H9 (cell line): ENCODE data around the gene MAST2. TPM values are rescaled to one million over a fixed set of nuclear protein-coding genes. Genes with fewer than 3 reads are reported as not detected.

Experiments used
- DNase-seq: peaks from one replicate; pipeline ENCODE4 v3.0.0-alpha.2; 2017
- H2AFZ ChIP-seq: one replicate; pipeline ENCODE4 v1.6.1; 2013; ENCODE audit warnings: mild to moderate bottlenecking, low read length, control low read depth, moderate library complexity
- H2AK5ac ChIP-seq: 2 replicates; pipeline ENCODE4 v1.6.1; 2013; ENCODE audit warnings: low read length, control low read depth, mixed read lengths; ENCODE audit not compliant: insufficient read length
- H2BK120ac ChIP-seq: one replicate; pipeline ENCODE4 v1.6.1; 2013; ENCODE audit warnings: low read depth, mild to moderate bottlenecking, low read length, control low read depth, inconsistent platforms; ENCODE audit not compliant: poor library complexity, severe bottlenecking
- H2BK12ac ChIP-seq: 2 replicates; pipeline ENCODE4 v1.6.1; 2013; ENCODE audit warnings: low read length, control low read depth, mixed read lengths, low read depth; ENCODE audit not compliant: insufficient read length
- H2BK15ac ChIP-seq: 2 replicates; pipeline ENCODE4 v1.6.1; 2013; ENCODE audit warnings: low read depth, low read length, control low read depth
- H2BK20ac ChIP-seq: one replicate; pipeline ENCODE4 v1.6.1; 2013; ENCODE audit warnings: low read depth, mild to moderate bottlenecking, low read length, control low read depth, inconsistent platforms; ENCODE audit not compliant: poor library complexity, severe bottlenecking
- H2BK5ac ChIP-seq: 2 replicates; pipeline ENCODE4 v1.6.1; 2013; ENCODE audit warnings: low read length, control low read depth, mixed read lengths; ENCODE audit not compliant: insufficient read length
- H3K14ac ChIP-seq: 2 replicates; pipeline ENCODE4 v1.6.1; 2013; ENCODE audit warnings: low read length, control low read depth; ENCODE audit not compliant: insufficient read depth
- H3K18ac ChIP-seq: 2 replicates; pipeline ENCODE4 v1.6.1; 2013; ENCODE audit warnings: low read depth, mild to moderate bottlenecking, mixed read lengths, low read length, control low read depth; ENCODE audit not compliant: insufficient read length
- H3K23ac ChIP-seq: 2 replicates; pipeline ENCODE4 v1.6.1; 2013; ENCODE audit warnings: low read length, control low read depth, mixed read lengths, low read depth; ENCODE audit not compliant: insufficient read length
- H3K23me2 ChIP-seq: 2 replicates; pipeline ENCODE4 v1.6.1; 2013; ENCODE audit warnings: low read depth, mild to moderate bottlenecking, mixed read lengths, low read length, control low read depth; ENCODE audit not compliant: insufficient read length, poor library complexity, severe bottlenecking
- H3K27ac ChIP-seq: 2 replicates; pipeline ENCODE4 v1.5.1; 2013; ENCODE audit warnings: low read length, control low read depth, mixed read lengths, low read depth; ENCODE audit not compliant: insufficient read length
- H3K27me3 ChIP-seq: 2 replicates; pipeline ENCODE4 v1.6.1; 2013; ENCODE audit warnings: low read length, control low read depth, inconsistent platforms; ENCODE audit not compliant: insufficient read depth
- H3K4ac ChIP-seq: 2 replicates; pipeline ENCODE4 v1.6.1; 2013; ENCODE audit warnings: low read depth, mild to moderate bottlenecking, control low read depth, inconsistent platforms, low read length, moderate library complexity
- H3K4me1 ChIP-seq: 2 replicates; pipeline ENCODE4 v1.6.1; 2013; ENCODE audit warnings: low read length, control low read depth, inconsistent platforms; ENCODE audit not compliant: insufficient read depth
- H3K4me2 ChIP-seq: 2 replicates; pipeline ENCODE4 v1.6.1; 2013; ENCODE audit warnings: low read length, control low read depth, mixed read lengths; ENCODE audit not compliant: insufficient read length, insufficient read depth
- H3K56ac ChIP-seq: 2 replicates; pipeline ENCODE4 v1.6.1; 2013; ENCODE audit warnings: low read depth, mild to moderate bottlenecking, mixed read lengths, low read length, control low read depth; ENCODE audit not compliant: insufficient read length
- H3K79me1 ChIP-seq: 2 replicates; pipeline ENCODE4 v1.6.1; 2013; ENCODE audit warnings: low read depth, mild to moderate bottlenecking, moderate library complexity, low read length, control low read depth, inconsistent platforms; ENCODE audit not compliant: insufficient read depth, poor library complexity, severe bottlenecking
- H3K79me2 ChIP-seq: 2 replicates; pipeline ENCODE4 v1.6.1; 2013; ENCODE audit warnings: low read length, control low read depth, inconsistent platforms; ENCODE audit not compliant: insufficient read depth
- H3K9ac ChIP-seq: 2 replicates; pipeline ENCODE4 v1.6.1; 2013; ENCODE audit warnings: low read length, control low read depth, mixed read lengths; ENCODE audit not compliant: insufficient read length; ENCODE audit errors: extremely low read depth
- H3K9me3 ChIP-seq: one replicate; pipeline ENCODE4 v1.6.1; 2013; ENCODE audit warnings: low read depth, low read length, inconsistent platforms; ENCODE audit not compliant: control insufficient read depth
- H3T11ph ChIP-seq: one replicate; pipeline ENCODE4 v1.6.1; 2013; ENCODE audit warnings: mild to moderate bottlenecking, low read length, control low read depth, inconsistent platforms
- H4K20me1 ChIP-seq: one replicate; pipeline ENCODE4 v1.6.1; 2013; ENCODE audit not compliant: control insufficient read depth, insufficient read length, insufficient read depth
- H4K5ac ChIP-seq: 2 replicates; pipeline ENCODE4 v1.6.1; 2013; ENCODE audit warnings: low read depth, mild to moderate bottlenecking, mixed read lengths, low read length, control low read depth; ENCODE audit not compliant: insufficient read length
- H4K8ac ChIP-seq: replicated peaks from 2 replicates; pipeline ENCODE4 v1.6.1; 2013; ENCODE audit warnings: low read length, control low read depth, mixed read lengths, low read depth; ENCODE audit not compliant: insufficient read length
- H4K91ac ChIP-seq: 2 replicates; pipeline ENCODE4 v1.6.1; 2013; ENCODE audit warnings: low read depth, mild to moderate bottlenecking, moderate library complexity, mixed read lengths, low read length, control low read depth; ENCODE audit not compliant: insufficient read length
- H3K27ac Mint-ChIP-seq, 3 experiments: 2 replicates in 2 of 3; 3 replicates in 1 of 3; pipeline ENCODE4 v1.8.0; 2020 to 2021; ENCODE audit warnings: mixed read lengths in 3 of 3, mild to moderate bottlenecking in 1 of 3, moderate library complexity in 1 of 3
- H3K27me3 Mint-ChIP-seq: 2 replicates; pipeline ENCODE4 v1.8.0; 2021; ENCODE audit warnings: low read depth, mild to moderate bottlenecking, moderate library complexity, mixed read lengths
- H3K36me3 Mint-ChIP-seq, 3 experiments: 2 replicates in 2 of 3; 3 replicates in 1 of 3; pipeline ENCODE4 v1.8.0; 2020 to 2021; ENCODE audit warnings: low read depth in 3 of 3, mixed read lengths in 3 of 3; ENCODE audit not compliant: insufficient read depth in 1 of 3
- H3K4me1 Mint-ChIP-seq, 2 experiments: 2 replicates each; pipeline ENCODE4 v1.8.0; 2020; ENCODE audit warnings: mixed read lengths in 2 of 2
- H3K4me3 Mint-ChIP-seq, 2 experiments: 2 replicates in 1 of 2; 3 replicates in 1 of 2; pipeline ENCODE4 v1.8.0; 2020 to 2021; ENCODE audit warnings: mild to moderate bottlenecking in 2 of 2, mixed read lengths in 2 of 2, moderate library complexity in 1 of 2
- H3K9me3 Mint-ChIP-seq, 2 experiments: 2 replicates in 1 of 2; 3 replicates in 1 of 2; pipeline ENCODE4 v1.8.0; 2020; ENCODE audit warnings: mild to moderate bottlenecking in 2 of 2, mixed read lengths in 2 of 2, moderate library complexity in 1 of 2
- CTCF ChIP-seq: fragments of 200-600 bp; sonication (generic); conservative IDR thresholded peaks from 3 replicates; pipeline ENCODE4 v1.8.0; 2021; ENCODE audit warnings: antibody characterized with exemption, mild to moderate bottlenecking
- WGBS: extraction: QIAGEN DNeasy Blood & Tissue Kit; methylation state at CpG from one replicate; pipeline ENCODE4 v1.1.7; 2013; ENCODE audit warnings: missing lambda C conversion rate, low lambda C conversion rate, mixed read lengths; ENCODE audit not compliant: insufficient read length; ENCODE audit errors: extremely low coverage; 5-methylcytosine and 5-hydroxymethylcytosine counted together
- total RNA-seq: library from RNA; stranded (reverse); gene quantifications from 2 replicates; pipeline ENCODE4 v1.2.1, GENCODE V29; 2021

MAST2 gene
- total RNA-seq, 1 experiment from 2014 or later = 28.8 TPM

- H2AFZ ChIP-seq = no peak overlapping the region
- no peaks in the 10 kb centered on the region for H3K23me2 ChIP-seq
- no peak overlapping the region for H2AK5ac ChIP-seq
- no peak overlapping the region for H3K4me2 ChIP-seq
- H4K91ac ChIP-seq = no peak overlapping the region
- no peaks in the 10 kb centered on the region for H3K79me2 ChIP-seq
- no peak overlapping the region for H2BK20ac ChIP-seq
- no peak overlapping the region for H2BK120ac ChIP-seq
- Mint-ChIP-seq H3K4me1 (no peaks in the 10 kb centered on the region), H3K9me3 (no peaks in the 10 kb centered on the region), H3K27me3 (no peaks in the 10 kb centered on the region), H3K27ac (peak overlapping the region in 2 of 3 experiments; percentile 7 to 12; a peak in 1 of 7 replicates), H3K36me3 (peaks cover 35 to 68% (median 54%) of the 10 kb centered on the region in 3 experiments), H3K4me3 (no peak overlapping the region)
- H3K9me3 ChIP-seq = no peaks in the 10 kb centered on the region
- no peaks in the 10 kb centered on the region for H3K79me1 ChIP-seq
- WGBS = no CpG with 5 or more reads among the region's 3 CpGs
- no peak overlapping the region for H3K27ac ChIP-seq
- H4K20me1 ChIP-seq = no peaks in the 10 kb centered on the region
- no peak for TF ChIP-seq CTCF
- H2BK5ac ChIP-seq = no peak overlapping the region
- no peak for DNase-seq
- H4K8ac ChIP-seq = no peak overlapping the region
- no peak overlapping the region for H3K18ac ChIP-seq
- no peak overlapping the region for H4K5ac ChIP-seq
- H3K9ac ChIP-seq = no peak overlapping the region
- no peaks in the 10 kb centered on the region for H3K4me1 ChIP-seq
- no peak overlapping the region for H3K23ac ChIP-seq
- no peak overlapping the region for H2BK12ac ChIP-seq
- H3K14ac ChIP-seq = no peak overlapping the region
- H3K4ac ChIP-seq = no peak overlapping the region
- no peaks in the 10 kb centered on the region for H3K27me3 ChIP-seq
- H2BK15ac ChIP-seq = no peak overlapping the region
- H3T11ph ChIP-seq = no peak overlapping the region
- H3K56ac ChIP-seq = no peak overlapping the region
Measured at GRCh38 chr1:46026531-46026930, 223.1 kb downstream of the MAST2 start.
